Stomach (tissue), 9 donors: ENCODE results near the gene B4GALT5. TPM values are rescaled to one million over a fixed set of nuclear protein-coding genes. Genes with fewer than 3 reads are reported as not detected.

ENCODE experiments used
- DNase-seq, 2 donors: peaks; one replicate each; pipeline versions ENCODE4 v3.0.0 to v3.0.0-alpha.2; 2013 to 2019
- H3K27ac ChIP-seq, 5 donors: fragments of 200-600 bp in 4 of 5; sonication (generic) in 4 of 5; one replicate each; pipeline ENCODE4 v1.5.1; 2013 to 2019; ENCODE audit warnings: mild to moderate bottlenecking in 1 of 5, moderate library complexity in 1 of 5
- H3K27me3 ChIP-seq, 3 donors: fragments of 200-600 bp; sonication (generic); one replicate each; pipeline ENCODE4 v1.5.1; 2017 to 2019; ENCODE audit warnings: mixed run types in 1 of 3
- H3K36me3 ChIP-seq, 4 donors: fragments of 200-600 bp; sonication (generic); 1 replicate in 3 of 4; 2 replicates in 1 of 4; pipeline ENCODE4 v1.5.1; 2016 to 2019
- H3K4me1 ChIP-seq, 4 donors: fragments of 200-600 bp; sonication (generic); one replicate each; pipeline ENCODE4 v1.5.1; 2016 to 2019
- H3K4me3 ChIP-seq, 4 donors: fragments of 200-600 bp; sonication (generic) in 3 of 4; one replicate each; pipeline ENCODE4 v1.5.1; 2016 to 2019; ENCODE audit warnings: mild to moderate bottlenecking in 1 of 4
- H3K9me3 ChIP-seq, 4 donors: fragments of 200-600 bp; sonication (generic); one replicate each; pipeline ENCODE4 v1.5.1; 2016 to 2019
- CTCF ChIP-seq, 7 experiments: fragments of 450-650 bp in 4 of 7; fragments of 200-600 bp in 3 of 7; sonication (generic) in 3 of 7; IDR thresholded peaks; one replicate each; pipeline ENCODE4 v1.5.1; 2016 to 2019; ENCODE audit warnings: antibody characterized with exemption in 7 of 7, control low read depth in 2 of 7, mild to moderate bottlenecking in 1 of 7
- EP300 ChIP-seq: sonication (generic); formaldehyde crosslinking; IDR thresholded peaks from one replicate; pipeline ENCODE4 v1.6.1; 2017; ENCODE audit warnings: antibody characterized with exemption
- POLR2A ChIP-seq, 4 donors: fragments of 450-650 bp; IDR thresholded peaks; one replicate each; pipeline ENCODE4 v1.6.1; 2016; ENCODE audit warnings: antibody characterized with exemption in 4 of 4, control low read depth in 2 of 4, mild to moderate bottlenecking in 1 of 4, moderate library complexity in 1 of 4
- POLR2AphosphoS5 ChIP-seq, 3 donors: sonication (generic); formaldehyde crosslinking; IDR thresholded peaks; one replicate each; pipeline ENCODE4 v1.6.1; 2016; ENCODE audit warnings: antibody characterized with exemption in 3 of 3
- WGBS, 5 donors: extraction: QIAGEN DNeasy Blood & Tissue Kit in 3 of 5; methylation state at CpG; one replicate each; pipeline versions ENCODE4 v1.1.5 to v1.1.7; 2013 to 2018; 5-methylcytosine and 5-hydroxymethylcytosine counted together
- intact Hi-C: fragments of 100-400 bp; cut with DNase I; formaldehyde crosslinking; loops from one replicate; pipeline ENCODE4 v1.15.1; 2023; ENCODE audit warnings: low total_unique reads
- polyA plus RNA-seq, 3 donors: library from polyadenylated mRNA; stranded (reverse); fragments of 200-250 nt; gene quantifications; one replicate each; pipeline ENCODE4 v1.2.3, GENCODE V29; 2013
- total RNA-seq, 5 donors: library from RNA; depleted of rRNA; stranded (reverse); fragments of >200 nt; gene quantifications; one replicate each; pipeline versions ENCODE4 v1.1.0 to v1.2.3, GENCODE V29; 2014 to 2016
- donor health status: healthy with polysubstance abuse.
- donor health status: Bipolar disorder and iron deficiency.
- donor health status: healthy.

B4GALT5 gene
- total and polyA plus RNA-seq, 8 donors, result 7.5 to 40.0 (median 21.5) TPM

GRCh38 chr20:49659056-49659455, 54.6 kb downstream of the B4GALT5 start:
- H3K36me3 ChIP-seq, result peaks cover 5 to 25% (median 22%) of the 10 kb centered on the region in 4 donors
- no peak overlapping the region for H3K27ac ChIP-seq
- no peaks in the 10 kb centered on the region for H3K9me3 ChIP-seq
- 69 to 82% (median 73%) methylated on average over 3 of the region's 3 CpGs for WGBS, 5 donors
- peaks cover 38 to 78% (median 51%) of the 10 kb centered on the region in 4 donors for H3K4me1 ChIP-seq
- intact Hi-C loops, result no loop called here
- DNase-seq, result no peak
- no peaks in the 10 kb centered on the region for H3K27me3 ChIP-seq
- H3K4me3 ChIP-seq, result no peak overlapping the region
- TF ChIP-seq EP300, result no peak
- TF ChIP-seq POLR2AphosphoS5 (IDR thresholded peaks at IDR 0.05), result no peak
- no peak for TF ChIP-seq POLR2A (IDR thresholded peaks at IDR 0.05)
- TF ChIP-seq CTCF (IDR thresholded peaks at IDR 0.05), result no peak

- H3K4me1 ChIP-seq, result peaks cover 38 to 78% (median 51%) of the 10 kb centered on the region in 4 donors
- DNase-seq, result no peak
- 74 to 94% (median 82%) methylated on average over 2 of the region's 2 CpGs for whole genome bisulfite sequencing, 5 donors
- H3K36me3 ChIP-seq, result peaks cover 10 to 30% (median 27%) of the 10 kb centered on the region in 4 donors
- H3K9me3 ChIP-seq, result no peaks in the 10 kb centered on the region
- TF ChIP-seq POLR2A (IDR thresholded peaks at IDR 0.05) (no peak), EP300 (no peak), CTCF (IDR thresholded peaks at IDR 0.05) (no peak), POLR2AphosphoS5 (IDR thresholded peaks at IDR 0.05) (no peak)
- H3K27me3 ChIP-seq, result no peaks in the 10 kb centered on the region
- no peak overlapping the region for H3K27ac ChIP-seq
- intact Hi-C loops, result no loop called here
- no peak overlapping the region for H3K4me3 ChIP-seq
Observed at GRCh38 chr20:49658508-49658907, 55.2 kb downstream of the B4GALT5 start.

- TF ChIP-seq POLR2AphosphoS5 (IDR thresholded peaks at IDR 0.05), result peak in 1 of 3 donors; percentile 26
- no peak for TF ChIP-seq POLR2A (IDR thresholded peaks at IDR 0.05)
- TF ChIP-seq EP300, result no peak
- WGBS, 5 donors, result 65 to 83% (median 82%) methylated on average over 8 of the region's 8 CpGs
- Histone ChIP-seq H3K36me3 (peaks cover 20 to 42% (median 39%) of the 10 kb centered on the region in 4 donors), H3K4me3 (no peak overlapping the region), H3K4me1 (peaks cover 35 to 71% (median 47%) of the 10 kb centered on the region in 4 donors), H3K27ac (peak overlapping the region in 2 of 5 donors; percentile 24 to 48), H3K9me3 (no peaks in the 10 kb centered on the region), H3K27me3 (no peaks in the 10 kb centered on the region)
- peak in 1 of 2 donors; percentile 45 for DNase-seq
- intact Hi-C loops, result no loop called here
Observed at GRCh38 chr20:49657118-49657901, 56.4 kb downstream of the B4GALT5 start.

- no peak for DNase-seq
- WGBS, 5 donors, result 54 to 74% (median 56%) methylated on average over 7 of the region's 7 CpGs
- intact Hi-C loops, result no loop called here
- Histone ChIP-seq H3K4me1 (peaks cover 27 to 61% (median 37%) of the 10 kb centered on the region in 4 donors), H3K27ac (peak overlapping the region in 4 of 5 donors; percentile 0 to 36 (median 22)), H3K27me3 (no peaks in the 10 kb centered on the region), H3K9me3 (no peaks in the 10 kb centered on the region), H3K36me3 (peaks cover 24 to 53% (median 49%) of the 10 kb centered on the region in 4 donors), H3K4me3 (no peak overlapping the region)
- no peak for TF ChIP-seq POLR2AphosphoS5 (IDR thresholded peaks at IDR 0.05)
- no peak for TF ChIP-seq CTCF (IDR thresholded peaks at IDR 0.05)
- TF ChIP-seq EP300, result no peak
- no peak for TF ChIP-seq POLR2A (IDR thresholded peaks at IDR 0.05)
Observed at GRCh38 chr20:49656304-49656703, 57.4 kb downstream of the B4GALT5 start.
